ENCODE data around the gene PREX1. TPM values are rescaled to one million over a fixed set of nuclear protein-coding genes. Genes with fewer than 3 reads are reported as not detected.
"Not testable (repeated sequence)": the region's sequence is repeated elsewhere in the genome, so short reads cannot be mapped to it uniquely, and the experiment has no call there.

Gene PREX1
- total RNA-seq, 2 donors from 2014 or later = 6.2 to 11.8 TPM

- DNase-seq = no peak
- ATAC-seq = no peak
- intact Hi-C loops (cut with DNase I, micrococcal nuclease) = no loop called here
These were observed 4.1 kb upstream of the PREX1 start for GRCh38 chr20:48831718-48832404.

- DNase-seq (no peak), ATAC-seq (no peak)
- intact Hi-C loops (cut with DNase I, micrococcal nuclease) = no loop called here
These were observed 3.1 kb upstream of the PREX1 start for GRCh38 chr20:48830826-48831318.

- ATAC-seq (no peak), DNase-seq (no peak)
- intact Hi-C loops (cut with DNase I, micrococcal nuclease) = no loop called here
These were observed 2.1 kb upstream of the PREX1 start for GRCh38 chr20:48829940-48830339.

- intact Hi-C loops (cut with DNase I, micrococcal nuclease) = no loop called here
- DNase-seq = no peak
- no peak for ATAC-seq
These were observed 1.1 kb upstream of the PREX1 start for GRCh38 chr20:48828734-48829460.

GRCh38 chr20:48826883-48827771, 672 bp downstream of the PREX1 start:
- ATAC-seq (no peak), DNase-seq (peak in 1 of 2 donors; percentile 40)
- intact Hi-C loops (cut with DNase I, micrococcal nuclease) = no loop called here

GRCh38 chr20:48826480-48826879, 1.3 kb downstream of the PREX1 start:
- DNase-seq; ATAC-seq; intact Hi-C loops (cut with DNase I, micrococcal nuclease): not testable (repeated sequence)

- intact Hi-C loops (cut with DNase I, micrococcal nuclease) = no loop called here
- ATAC-seq (no peak), DNase-seq (no peak)
These were observed 1.7 kb downstream of the PREX1 start for GRCh38 chr20:48826069-48826468.

GRCh38 chr20:48825566-48825920, 2.3 kb downstream of the PREX1 start:
- intact Hi-C loops (cut with DNase I, micrococcal nuclease) = no loop called here
- ATAC-seq (no peak), DNase-seq (no peak)

GRCh38 chr20:48824830-48825565, 2.8 kb downstream of the PREX1 start:
- no peak for DNase-seq
- intact Hi-C loops (cut with DNase I, micrococcal nuclease) = no loop called here
- no peak for ATAC-seq

GRCh38 chr20:48823960-48824498, 3.8 kb downstream of the PREX1 start:
- DNase-seq = no peak
- no peak for ATAC-seq
- intact Hi-C loops (cut with DNase I, micrococcal nuclease) = no loop called here

GRCh38 chr20:48823476-48823875, 4.3 kb downstream of the PREX1 start:
- intact Hi-C loops (cut with DNase I, micrococcal nuclease) = no loop called here
- ATAC-seq = no peak
- no peak for DNase-seq

- DNase-seq (no peak), ATAC-seq (no peak)
- intact Hi-C loops (cut with DNase I, micrococcal nuclease) = no loop called here
These were observed 4.9 kb downstream of the PREX1 start for GRCh38 chr20:48822879-48823385.

- ATAC-seq (no peak), DNase-seq (no peak)
- intact Hi-C loops (cut with DNase I, micrococcal nuclease) = no loop called here
These were observed 5.6 kb downstream of the PREX1 start for GRCh38 chr20:48822178-48822577.

- DNase-seq = no peak
- no peak for ATAC-seq
- intact Hi-C loops (cut with DNase I, micrococcal nuclease) = no loop called here
These were observed 6.4 kb downstream of the PREX1 start for GRCh38 chr20:48821261-48821920.

GRCh38 chr20:48820649-48820973, 7.2 kb downstream of the PREX1 start:
- intact Hi-C loops (cut with DNase I, micrococcal nuclease) = no loop called here
- ATAC-seq (no peak), DNase-seq (no peak)

- ATAC-seq (no peak), DNase-seq (no peak)
- intact Hi-C loops (cut with DNase I, micrococcal nuclease) = no loop called here
These were observed 7.8 kb downstream of the PREX1 start for GRCh38 chr20:48819821-48820648.

- ATAC-seq = no peak
- DNase-seq = no peak
- intact Hi-C loops (cut with DNase I, micrococcal nuclease) = no loop called here
These were observed 8.7 kb downstream of the PREX1 start for GRCh38 chr20:48819089-48819488.

Measured in left colon (tissue), 2 donors.